ENCODE results near the gene ANTXRL.
"Not testable (repeated sequence)": the region's sequence is repeated elsewhere in the genome, so short reads cannot be mapped to it uniquely, and the experiment has no call there.

The ANTXRL gene

DNA sequence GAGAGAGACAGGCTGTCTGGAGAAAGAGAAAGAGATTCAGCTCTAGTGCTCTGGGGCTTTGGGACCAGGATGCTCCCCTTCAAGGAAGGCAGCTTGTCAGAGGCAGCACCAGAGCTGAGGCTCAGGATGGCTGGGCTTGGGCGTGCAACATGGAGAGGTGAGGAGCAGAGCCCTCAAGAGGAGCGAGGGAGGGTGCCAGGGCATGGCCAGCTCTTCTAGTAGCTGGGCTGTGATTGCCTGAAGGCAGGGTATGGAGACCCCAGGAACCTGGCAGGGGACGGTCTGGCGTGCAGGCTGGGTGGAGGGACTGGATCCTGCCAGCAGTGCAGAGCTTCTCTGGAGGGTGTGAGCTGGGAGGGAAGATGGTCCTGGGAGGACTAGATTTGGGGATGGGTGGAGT is 40.2 kb downstream of the ANTXRL start:
- no peak for TF ChIP-seq CTCF (IDR thresholded peaks at IDR 0.05; ENCODE audit: low read depth, low read length)
- no peak for DNase-seq (ENCODE audit: extremely low read depth, low read depth)

GRCh38 chr10:46327685-46328084 is 40.9 kb downstream of the ANTXRL start:
- DNase-seq (ENCODE audit: extremely low read depth, low read depth): no peak
- no peak for TF ChIP-seq CTCF (IDR thresholded peaks at IDR 0.05; ENCODE audit: low read depth, low read length)

DNA sequence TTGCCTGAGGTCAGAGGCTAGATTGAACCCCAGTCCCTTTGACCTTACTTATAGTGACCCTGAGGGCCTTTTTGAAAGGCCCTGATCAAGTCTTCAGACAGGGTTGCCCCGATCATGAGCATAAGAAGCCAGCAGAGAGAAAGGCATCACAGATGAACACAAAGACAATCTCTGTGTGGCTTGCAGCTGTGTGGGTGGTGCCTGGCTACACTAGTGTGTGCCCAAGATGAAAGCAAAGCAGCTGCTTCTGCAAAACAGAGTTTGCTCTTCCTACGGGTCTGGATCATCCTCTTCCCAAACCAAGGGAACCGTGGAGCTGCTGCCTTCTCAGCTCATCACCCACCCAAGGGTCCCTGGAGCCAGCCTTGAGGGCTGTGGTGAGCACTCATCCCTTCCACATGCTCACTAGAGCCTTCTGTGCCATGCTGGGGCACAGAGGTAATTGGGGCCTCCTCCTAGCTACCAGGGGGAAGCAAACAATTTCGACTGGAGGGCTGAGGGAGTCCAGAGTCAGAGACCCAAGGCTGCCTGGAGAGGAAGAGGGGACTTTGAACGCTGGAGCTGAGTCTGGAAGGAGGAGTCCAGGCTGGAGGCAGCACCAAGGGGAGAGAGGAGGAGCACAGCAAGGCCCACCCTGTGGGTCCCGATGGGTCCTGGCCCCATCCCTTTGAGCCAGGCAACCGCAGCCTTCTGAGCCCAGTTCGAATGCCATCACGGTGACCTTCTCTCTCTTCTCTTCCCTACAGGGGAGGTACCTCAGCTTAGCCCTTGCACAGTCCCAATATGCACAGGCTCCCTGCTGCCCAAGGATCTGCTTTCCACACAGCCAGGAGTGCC is 42.3 kb downstream of the ANTXRL start:
- TF ChIP-seq CTCF (IDR thresholded peaks at IDR 0.05; ENCODE audit: low read depth, low read length): no peak
- no peak for DNase-seq (ENCODE audit: extremely low read depth, low read depth)

DNA sequence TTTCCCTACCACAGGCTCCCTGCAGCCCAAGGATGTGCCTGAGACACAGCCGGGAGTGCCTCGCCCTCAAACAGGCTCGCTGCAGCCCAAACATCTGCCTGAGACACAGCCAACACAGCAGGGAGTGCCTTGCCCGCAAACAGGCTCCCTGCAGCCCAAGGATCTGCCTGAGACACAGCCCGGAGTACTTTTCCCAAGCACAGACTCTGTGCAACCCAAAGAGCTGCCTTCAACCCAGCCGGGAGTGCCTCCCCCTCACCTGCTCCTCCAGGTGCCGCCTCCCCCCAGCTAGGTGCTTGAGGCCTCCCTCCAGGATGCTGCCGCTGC is 42.9 kb downstream of the ANTXRL start:
- TF ChIP-seq CTCF (IDR thresholded peaks at IDR 0.05; ENCODE audit: low read depth, low read length): no peak
- no peak for DNase-seq (ENCODE audit: extremely low read depth, low read depth)

DNA sequence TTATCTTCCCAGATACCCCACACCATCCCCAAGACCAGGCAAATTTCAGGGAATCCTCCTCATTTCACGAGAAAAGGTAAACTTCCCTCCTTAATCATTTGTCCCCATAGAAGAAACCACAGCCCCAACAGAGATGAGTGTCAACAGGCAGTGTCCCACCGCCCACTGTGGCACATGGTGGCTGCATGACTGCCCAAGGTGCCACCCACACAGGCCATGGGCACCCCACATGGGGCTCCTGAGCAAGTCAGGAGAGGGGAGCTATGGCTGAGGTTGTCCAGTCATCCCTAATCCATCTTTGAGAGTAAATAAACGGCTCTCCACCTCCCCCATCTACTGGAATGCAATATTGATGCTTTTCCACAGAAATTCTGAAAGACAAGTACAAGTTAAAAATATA is 44.1 kb downstream of the ANTXRL start:
- no peak for TF ChIP-seq CTCF (IDR thresholded peaks at IDR 0.05; ENCODE audit: low read depth, low read length)
- no peak for DNase-seq (ENCODE audit: extremely low read depth, low read depth)

DNA sequence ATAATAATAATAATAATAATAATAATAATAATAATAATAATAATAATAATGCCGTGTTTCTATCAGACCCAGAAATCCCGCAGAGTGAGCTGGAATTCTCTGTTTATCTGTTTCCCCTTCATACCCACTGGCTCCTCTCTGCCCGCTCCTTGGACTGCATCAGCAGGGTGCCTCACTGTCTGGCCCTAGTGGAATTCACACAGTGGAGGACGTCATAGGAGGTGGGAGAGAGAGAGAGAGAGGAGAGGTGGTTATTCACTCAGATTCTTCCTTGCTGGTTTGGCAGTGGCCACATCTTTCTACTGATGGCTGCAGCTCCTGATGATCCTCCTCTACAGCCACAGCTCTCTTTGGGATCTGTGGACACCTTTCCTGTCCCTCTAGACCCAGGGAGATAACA is 78.7 kb downstream of the ANTXRL start:
- not testable (repeated sequence) for DNase-seq (ENCODE audit: extremely low read depth, low read depth)

DNA sequence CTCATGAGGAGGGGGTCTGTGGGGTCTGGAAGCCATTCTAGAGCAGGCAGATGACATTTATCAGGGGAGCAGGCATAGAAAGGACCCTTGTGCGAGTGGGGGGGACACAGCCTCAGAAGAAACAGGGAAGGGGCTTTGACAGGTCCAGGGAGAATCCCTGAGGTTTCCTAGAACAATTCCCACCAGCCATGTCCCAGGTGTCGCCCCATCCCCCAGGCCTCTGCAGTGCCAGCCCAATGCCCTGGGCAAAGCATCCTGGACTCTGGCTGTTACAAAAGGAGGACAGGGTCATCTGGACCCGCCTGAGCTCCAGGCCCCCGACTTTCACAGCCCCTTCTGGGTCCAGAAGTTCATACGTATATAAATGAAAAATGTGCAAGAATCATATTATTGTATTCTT is 80.4 kb downstream of the ANTXRL start:
- DNase-seq (ENCODE audit: extremely low read depth, low read depth): not testable (repeated sequence)

- not testable (repeated sequence) for DNase-seq (ENCODE audit: extremely low read depth, low read depth)
Measured at GRCh38 chr10:46367666-46368240, 81.0 kb downstream of the ANTXRL start.

DNA sequence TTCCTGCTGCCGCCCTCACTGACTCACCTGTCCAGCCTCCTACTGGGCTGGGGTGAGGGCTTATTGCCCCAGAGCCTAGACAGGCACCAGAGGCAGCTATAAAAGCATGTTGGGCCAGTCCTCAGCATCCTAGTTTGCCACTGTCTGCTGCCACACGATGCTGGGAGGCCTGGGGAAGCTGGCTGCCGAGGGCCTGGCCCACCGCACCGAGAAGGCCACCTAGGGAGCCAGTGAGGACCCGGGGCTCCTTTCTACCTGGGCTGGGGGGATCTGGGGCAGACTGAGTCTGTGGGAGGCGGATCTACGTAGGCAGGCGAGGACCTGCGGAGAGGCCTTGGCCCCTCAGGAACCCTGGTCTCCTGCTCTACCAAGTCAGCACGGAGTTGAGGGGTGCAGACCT is 82.2 kb downstream of the ANTXRL start:
- DNase-seq (ENCODE audit: extremely low read depth, low read depth): not testable (repeated sequence)

- DNase-seq (ENCODE audit: extremely low read depth, low read depth): not testable (repeated sequence)
Measured at GRCh38 chr10:46374410-46374809, 87.6 kb downstream of the ANTXRL start.

- not testable (repeated sequence) for DNase-seq (ENCODE audit: extremely low read depth, low read depth)
Measured at GRCh38 chr10:46375406-46375805, 88.6 kb downstream of the ANTXRL start, which contains the start of gene ANXA8L1. Gene ANXA8L1, plus strand, starts transcription at chr10:46375776. Its CDS starts 76 bp downstream, at chr10:46375852.

DNA sequence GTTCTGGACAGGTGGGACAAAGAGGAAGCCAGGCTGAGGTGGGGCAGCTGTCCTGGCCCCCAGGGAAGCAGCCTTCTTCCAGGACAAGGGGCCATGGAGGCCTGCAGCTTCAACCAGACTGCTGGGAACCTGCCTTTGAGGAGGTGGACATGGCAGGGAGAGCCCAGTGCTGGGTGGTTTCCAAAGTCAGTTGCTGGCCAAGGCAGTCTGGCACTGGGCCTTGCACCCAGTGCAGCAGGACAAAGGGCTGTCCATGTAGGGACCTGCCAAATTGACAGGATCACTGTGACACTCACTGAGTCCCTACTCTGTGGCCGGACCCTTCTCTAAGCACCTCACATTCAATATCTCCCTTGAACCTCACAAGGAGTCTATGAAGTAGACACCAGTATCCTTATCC is 90.2 kb downstream of the ANTXRL start:
- not testable (repeated sequence) for DNase-seq (ENCODE audit: extremely low read depth, low read depth)

GRCh38 chr10:46377651-46378050 is 90.9 kb downstream of the ANTXRL start:
- not testable (repeated sequence) for DNase-seq (ENCODE audit: extremely low read depth, low read depth)

- not testable (repeated sequence) for DNase-seq (ENCODE audit: extremely low read depth, low read depth)
Measured at GRCh38 chr10:46378108-46378507, 91.3 kb downstream of the ANTXRL start.

All from AG09319 (cell line).